Parathyroid adenoma (tissue), 2 donors: Measurements from ENCODE around the gene TUBB4B.

Source experiments
- H2AFZ ChIP-seq: fragments of 300-600 bp; sonication (generic); one replicate; pipeline ENCODE4 v1.7.0; 2017; ENCODE audit warnings: antibody characterized with exemption, mild to moderate bottlenecking
- H3K27ac ChIP-seq: fragments of 300-600 bp; sonication (generic); one replicate; pipeline ENCODE4 v1.7.0; 2017
- H3K27me3 ChIP-seq: fragments of 300-600 bp; sonication (generic); one replicate; pipeline ENCODE4 v1.7.0; 2017; ENCODE audit warnings: low read length; ENCODE audit not compliant: control insufficient read depth, insufficient read depth
- H3K36me3 ChIP-seq: fragments of 300-600 bp; sonication (generic); one replicate; pipeline ENCODE4 v1.7.0; 2017; ENCODE audit warnings: low read length; ENCODE audit not compliant: control insufficient read depth, insufficient read depth
- H3K4me1 ChIP-seq: fragments of 300-600 bp; sonication (generic); one replicate; pipeline ENCODE4 v1.7.0; 2017; ENCODE audit warnings: control low read depth
- H3K4me2 ChIP-seq: fragments of 300-600 bp; sonication (generic); one replicate; pipeline ENCODE4 v1.7.0; 2017; ENCODE audit warnings: low read length
- H3K4me3 ChIP-seq: fragments of 300-600 bp; sonication (generic); one replicate; pipeline ENCODE4 v1.7.0; 2017; ENCODE audit warnings: low read depth, low read length
- H3K79me2 ChIP-seq: fragments of 300-600 bp; sonication (generic); one replicate; pipeline ENCODE4 v1.7.0; 2017; ENCODE audit warnings: control low read depth
- H3K9ac ChIP-seq: fragments of 300-600 bp; sonication (generic); one replicate; pipeline ENCODE4 v1.7.0; 2017; ENCODE audit warnings: mild to moderate bottlenecking
- H3K9me3 ChIP-seq: fragments of 300-600 bp; sonication (generic); one replicate; pipeline ENCODE4 v1.7.0; 2017; ENCODE audit warnings: low read length; ENCODE audit not compliant: control insufficient read depth
- TF ChIP-seq, protein P1 (sequence below): fragments of 300-600 bp; sonication (generic); IDR thresholded peaks from one replicate; pipeline ENCODE4 v1.7.0; 2017; ENCODE audit warnings: antibody characterized with exemption, mild to moderate bottlenecking
- donor health status: primary hyperparathyroidism.

Gene TUBB4B

GRCh38 chr9:137250329-137251193, 9.5 kb downstream of the TUBB4B start:
- no peak overlapping the region for H3K4me3 ChIP-seq
- no peaks in the 10 kb centered on the region for H3K9me3 ChIP-seq
- H3K79me2 ChIP-seq: no peaks in the 10 kb centered on the region
- no peak overlapping the region for H3K4me2 ChIP-seq
- no peak overlapping the region for H2AFZ ChIP-seq
- TF ChIP-seq, protein P1, sequence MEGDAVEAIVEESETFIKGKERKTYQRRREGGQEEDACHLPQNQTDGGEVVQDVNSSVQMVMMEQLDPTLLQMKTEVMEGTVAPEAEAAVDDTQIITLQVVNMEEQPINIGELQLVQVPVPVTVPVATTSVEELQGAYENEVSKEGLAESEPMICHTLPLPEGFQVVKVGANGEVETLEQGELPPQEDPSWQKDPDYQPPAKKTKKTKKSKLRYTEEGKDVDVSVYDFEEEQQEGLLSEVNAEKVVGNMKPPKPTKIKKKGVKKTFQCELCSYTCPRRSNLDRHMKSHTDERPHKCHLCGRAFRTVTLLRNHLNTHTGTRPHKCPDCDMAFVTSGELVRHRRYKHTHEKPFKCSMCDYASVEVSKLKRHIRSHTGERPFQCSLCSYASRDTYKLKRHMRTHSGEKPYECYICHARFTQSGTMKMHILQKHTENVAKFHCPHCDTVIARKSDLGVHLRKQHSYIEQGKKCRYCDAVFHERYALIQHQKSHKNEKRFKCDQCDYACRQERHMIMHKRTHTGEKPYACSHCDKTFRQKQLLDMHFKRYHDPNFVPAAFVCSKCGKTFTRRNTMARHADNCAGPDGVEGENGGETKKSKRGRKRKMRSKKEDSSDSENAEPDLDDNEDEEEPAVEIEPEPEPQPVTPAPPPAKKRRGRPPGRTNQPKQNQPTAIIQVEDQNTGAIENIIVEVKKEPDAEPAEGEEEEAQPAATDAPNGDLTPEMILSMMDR: no peak
- no peaks in the 10 kb centered on the region for H3K36me3 ChIP-seq
- no peak overlapping the region for H3K27ac ChIP-seq
- H3K27me3 ChIP-seq: no peaks in the 10 kb centered on the region
- no peaks in the 10 kb centered on the region for H3K4me1 ChIP-seq
- H3K9ac ChIP-seq: no peak overlapping the region

- H3K4me3 ChIP-seq: no peak within 1 kb of the TSS
- H3K79me2 ChIP-seq: no peaks in the 10 kb centered on the region
- no peaks in the 10 kb centered on the region for H3K9me3 ChIP-seq
- H3K36me3 ChIP-seq: no peaks in the 10 kb centered on the region
- H3K27ac ChIP-seq: no peak within 1 kb of the TSS
- no peaks in the 10 kb centered on the region for H3K4me1 ChIP-seq
- H3K9ac ChIP-seq: no peak within 1 kb of the TSS
- no peaks in the 10 kb centered on the region for H3K27me3 ChIP-seq
- no peak within 1 kb of the TSS for H2AFZ ChIP-seq
- no peak within 1 kb of the TSS for H3K4me2 ChIP-seq
- TF ChIP-seq, protein P1: no peak
These were observed 10.0 kb downstream of the TUBB4B start, which contains the start of gene STPG3 for GRCh38 chr9:137251194-137251461. STPG3 (plus strand) TSS chr9:137251286; CDS start chr9:137251287, 1 bp downstream.

GRCh38 chr9:137251490-137252268, 10.6 kb downstream of the TUBB4B start:
- Histone ChIP-seq H3K27ac (no peak overlapping the region), H2AFZ (no peak overlapping the region)

DNA sequence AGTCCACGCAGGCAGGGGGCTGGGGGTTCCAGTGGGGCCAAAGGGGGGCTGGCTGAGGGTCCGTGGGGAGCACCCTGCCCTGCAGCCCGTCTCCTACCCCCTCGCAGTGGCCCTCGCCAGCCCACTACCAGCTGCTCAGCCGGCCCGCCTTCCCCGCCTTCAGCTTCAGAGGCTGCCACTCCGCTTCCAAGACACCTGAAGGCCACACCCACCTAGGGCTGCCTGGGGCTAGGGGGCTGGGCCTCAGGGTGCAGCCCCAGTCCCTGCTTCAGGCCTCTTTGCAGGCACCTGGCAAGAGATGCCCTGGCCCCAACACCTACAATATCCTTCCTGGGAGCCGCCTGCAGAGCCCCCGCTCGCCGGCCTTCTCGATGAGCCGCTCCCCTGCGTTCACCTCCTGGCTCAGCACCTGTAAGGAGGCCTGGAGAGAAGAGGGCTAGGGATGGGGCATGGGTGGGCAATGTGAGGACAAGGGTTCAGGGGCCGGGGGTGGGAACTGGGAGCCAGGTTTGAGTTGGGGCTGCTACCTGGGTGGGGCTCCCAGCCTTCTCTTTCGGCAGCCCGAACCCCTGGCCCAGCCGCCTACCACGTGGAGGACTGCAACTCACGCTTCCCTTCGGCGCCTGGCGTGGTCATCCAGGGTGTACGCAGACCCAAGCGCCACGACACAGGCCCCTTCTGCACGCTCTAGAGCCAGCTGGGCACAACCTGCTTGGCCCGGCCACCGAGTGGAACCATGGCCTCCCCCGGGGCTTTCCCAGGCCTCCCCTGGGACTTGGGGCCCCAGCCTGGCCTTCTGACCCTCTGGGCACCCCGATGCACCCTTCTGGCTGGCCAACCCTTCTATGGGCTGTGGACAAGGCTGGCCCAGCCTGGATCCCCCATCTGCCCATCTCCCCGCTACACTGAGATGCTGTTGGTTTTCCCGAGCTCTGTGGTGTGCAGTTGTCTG, 11.7 kb downstream of the TUBB4B start:
- H3K4me3 ChIP-seq: no peak overlapping the region
- TF ChIP-seq, protein P1: no peak
- H3K9ac ChIP-seq: no peak overlapping the region
- no peaks in the 10 kb centered on the region for H3K27me3 ChIP-seq
- H3K27ac ChIP-seq: no peak overlapping the region
- no peak overlapping the region for H2AFZ ChIP-seq
- no peaks in the 10 kb centered on the region for H3K36me3 ChIP-seq
- no peaks in the 10 kb centered on the region for H3K9me3 ChIP-seq
- peaks cover 3% of the 10 kb centered on the region for H3K4me1 ChIP-seq
- H3K4me2 ChIP-seq: no peak overlapping the region
- no peaks in the 10 kb centered on the region for H3K79me2 ChIP-seq

More at GRCh38 chr9:137251490-137252268, 10.6 kb downstream of the TUBB4B start:
- Histone ChIP-seq H3K4me2 (no peak overlapping the region), H3K36me3 (no peaks in the 10 kb centered on the region), H3K9me3 (no peaks in the 10 kb centered on the region), H3K4me1 (peaks cover 3% of the 10 kb centered on the region), H3K79me2 (no peaks in the 10 kb centered on the region), H3K27me3 (no peaks in the 10 kb centered on the region), H3K4me3 (no peak overlapping the region), H3K9ac (no peak overlapping the region)
- TF ChIP-seq, protein P1: no peak
